Glutamatergic neuron (in vitro differentiated cells): Measurements from ENCODE around the gene SINHCAF. TPM values are rescaled to one million over a fixed set of nuclear protein-coding genes. Genes with fewer than 3 reads are reported as not detected.
A peak's percentile ranks its signal among the peaks of the same experiment; 100 is the strongest.

Experiments used
- DNase-seq: peaks from one replicate; pipeline ENCODE4 v3.0.0; 2022
- H3K27ac Mint-ChIP-seq: one replicate; pipeline ENCODE4 v1.8.0; 2020; ENCODE audit warnings: mild to moderate bottlenecking, mixed read lengths, inconsistent platforms; ENCODE audit not compliant: unreplicated experiment
- H3K27me3 Mint-ChIP-seq: one replicate; pipeline ENCODE4 v1.8.0; 2020; ENCODE audit warnings: mild to moderate bottlenecking, moderate library complexity, mixed read lengths, inconsistent platforms; ENCODE audit not compliant: unreplicated experiment
- H3K36me3 Mint-ChIP-seq: one replicate; pipeline ENCODE4 v1.8.0; 2020; ENCODE audit warnings: mild to moderate bottlenecking, mixed read lengths, inconsistent platforms; ENCODE audit not compliant: unreplicated experiment
- H3K4me1 Mint-ChIP-seq: one replicate; pipeline ENCODE4 v1.8.0; 2020; ENCODE audit warnings: mild to moderate bottlenecking, low read depth, mixed read lengths, inconsistent platforms; ENCODE audit not compliant: unreplicated experiment
- H3K4me3 Mint-ChIP-seq: one replicate; pipeline ENCODE4 v1.8.0; 2020; ENCODE audit warnings: mild to moderate bottlenecking, mixed read lengths, inconsistent platforms; ENCODE audit not compliant: unreplicated experiment
- H3K9me3 Mint-ChIP-seq: one replicate; pipeline ENCODE4 v1.8.0; 2020; ENCODE audit warnings: mild to moderate bottlenecking, moderate library complexity, mixed read lengths, inconsistent platforms; ENCODE audit not compliant: unreplicated experiment
- total RNA-seq: library from RNA; stranded (reverse); fragmentation: NEBNext Ultra II Directional; extraction: Animal tissue kit (Norgen Biotek cat#: 25700); gene quantifications from one replicate; pipeline ENCODE4 v1.2.1, GENCODE V29; 2021; ENCODE audit not compliant: unreplicated experiment
- TF ChIP-seq, protein P1 (sequence below): fragments of 200-600 bp; sonication (generic); IDR thresholded peaks from one replicate; pipeline ENCODE4 v1.5.0; 2021; ENCODE audit not compliant: partially characterized antibody, unreplicated experiment

Gene SINHCAF
- total RNA-seq, 1 donor from 2014 or later, result 149 TPM

DNA sequence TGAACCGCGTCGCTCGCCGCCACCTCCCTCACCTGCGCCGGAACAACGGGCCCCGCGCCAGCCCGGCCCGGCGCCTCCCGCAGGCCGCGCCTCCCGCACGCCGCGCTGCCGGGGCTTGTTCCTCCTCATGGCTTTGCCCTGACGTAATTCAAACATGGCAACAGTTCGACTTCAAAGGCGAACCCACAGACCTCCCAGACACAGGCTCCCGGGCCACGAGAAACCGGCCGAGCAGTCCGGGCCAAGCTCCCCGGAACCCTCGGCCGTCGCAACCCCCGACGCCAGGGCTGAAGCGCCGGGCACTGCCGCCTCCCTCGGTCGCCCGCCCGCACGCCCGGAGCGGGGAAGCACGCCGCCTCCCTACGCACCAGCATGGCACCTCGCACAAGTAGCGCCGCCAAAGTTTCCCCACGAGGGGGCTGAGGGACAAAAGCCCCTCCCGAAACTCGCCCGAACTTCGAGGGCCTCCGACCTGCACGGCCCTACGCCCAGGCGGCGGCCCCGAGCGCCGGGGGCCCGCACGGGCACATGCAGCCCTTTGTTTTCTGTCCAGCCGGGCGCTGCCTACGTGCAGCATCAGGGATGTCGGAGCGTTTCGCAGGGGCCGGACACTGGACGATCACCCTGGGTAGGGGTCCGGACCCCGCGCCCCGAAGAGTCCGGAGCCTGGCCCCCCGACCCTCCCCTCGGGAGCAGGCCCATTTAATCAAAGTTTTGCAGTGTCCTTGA is 1.7 kb downstream of the SINHCAF start:
- H3K27ac Mint-ChIP-seq, result peak overlapping the region; percentile 95
- TF ChIP-seq, protein P1, sequence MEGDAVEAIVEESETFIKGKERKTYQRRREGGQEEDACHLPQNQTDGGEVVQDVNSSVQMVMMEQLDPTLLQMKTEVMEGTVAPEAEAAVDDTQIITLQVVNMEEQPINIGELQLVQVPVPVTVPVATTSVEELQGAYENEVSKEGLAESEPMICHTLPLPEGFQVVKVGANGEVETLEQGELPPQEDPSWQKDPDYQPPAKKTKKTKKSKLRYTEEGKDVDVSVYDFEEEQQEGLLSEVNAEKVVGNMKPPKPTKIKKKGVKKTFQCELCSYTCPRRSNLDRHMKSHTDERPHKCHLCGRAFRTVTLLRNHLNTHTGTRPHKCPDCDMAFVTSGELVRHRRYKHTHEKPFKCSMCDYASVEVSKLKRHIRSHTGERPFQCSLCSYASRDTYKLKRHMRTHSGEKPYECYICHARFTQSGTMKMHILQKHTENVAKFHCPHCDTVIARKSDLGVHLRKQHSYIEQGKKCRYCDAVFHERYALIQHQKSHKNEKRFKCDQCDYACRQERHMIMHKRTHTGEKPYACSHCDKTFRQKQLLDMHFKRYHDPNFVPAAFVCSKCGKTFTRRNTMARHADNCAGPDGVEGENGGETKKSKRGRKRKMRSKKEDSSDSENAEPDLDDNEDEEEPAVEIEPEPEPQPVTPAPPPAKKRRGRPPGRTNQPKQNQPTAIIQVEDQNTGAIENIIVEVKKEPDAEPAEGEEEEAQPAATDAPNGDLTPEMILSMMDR, result peak; percentile 23
- peak; percentile 71 for DNase-seq

DNA sequence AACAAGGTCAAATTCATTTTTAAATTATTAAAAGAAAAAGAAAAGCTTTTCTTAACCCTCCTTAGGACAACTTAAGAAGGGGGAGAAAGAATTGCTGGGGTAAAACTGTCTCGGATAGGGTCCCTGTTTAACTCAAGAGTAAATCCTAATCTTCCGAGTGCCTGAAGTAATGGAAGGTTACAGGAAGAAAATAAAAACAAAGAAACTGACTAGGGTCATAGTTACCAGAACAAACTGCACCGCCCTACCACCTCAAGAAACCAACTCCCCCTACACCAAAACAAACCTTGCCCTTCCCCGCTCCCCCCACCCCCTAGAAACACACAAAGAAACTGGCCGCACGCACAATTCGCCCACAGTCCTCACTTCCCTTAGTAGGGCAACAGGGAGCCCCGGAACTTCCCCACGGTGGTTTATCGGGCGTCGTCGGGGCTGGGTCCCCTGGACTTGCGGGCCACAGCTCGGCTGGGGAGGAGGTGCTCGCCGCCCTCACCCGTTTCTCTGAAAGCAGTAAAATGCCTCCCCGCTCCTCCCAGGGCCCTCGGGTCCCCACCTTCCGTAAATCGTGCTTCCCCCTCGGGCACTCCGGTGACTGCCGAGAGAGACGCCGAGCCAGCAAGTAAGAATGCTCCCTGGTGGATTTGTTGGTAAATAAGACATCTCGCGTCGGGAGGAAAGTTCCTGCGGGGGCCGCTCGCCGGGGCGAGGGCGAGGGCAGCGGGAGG is 2.4 kb downstream of the SINHCAF start:
- Mint-ChIP-seq H3K27ac (peak overlapping the region; percentile 95), H3K9me3 (peaks cover 15% of the 10 kb centered on the region), H3K27me3 (peaks cover 10% of the 10 kb centered on the region), H3K4me1 (peaks cover 30% of the 10 kb centered on the region), H3K36me3 (no peaks in the 10 kb centered on the region), H3K4me3 (peak overlapping the region; percentile 95)
- TF ChIP-seq, protein P1, result no peak
- no peak for DNase-seq

More for the DNA sequence above, 1.7 kb downstream of the SINHCAF start:
- Mint-ChIP-seq H3K4me3 (peak overlapping the region; percentile 99), H3K36me3 (no peaks in the 10 kb centered on the region), H3K9me3 (peaks cover 15% of the 10 kb centered on the region), H3K4me1 (peaks cover 30% of the 10 kb centered on the region), H3K27me3 (peaks cover 10% of the 10 kb centered on the region)

DNA sequence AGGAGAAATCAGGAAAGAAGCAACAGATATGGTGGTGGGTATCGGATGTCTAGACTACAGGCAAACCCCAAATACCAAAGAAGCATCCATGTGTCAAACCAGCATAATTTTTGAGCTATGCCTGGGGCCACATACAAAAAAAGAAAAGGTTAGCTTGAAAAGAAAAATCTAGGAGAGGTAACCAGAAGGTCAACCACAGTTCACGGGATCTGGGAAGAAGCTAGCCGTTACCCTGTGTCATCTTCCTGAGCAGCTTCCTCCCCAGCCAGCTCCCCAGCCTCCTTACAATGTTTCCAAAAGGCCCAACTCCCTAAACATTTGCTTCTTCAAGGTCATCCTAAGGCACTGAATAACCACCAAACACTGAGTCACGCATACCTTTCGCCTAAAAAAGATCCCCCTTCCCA is 3.1 kb downstream of the SINHCAF start:
- TF ChIP-seq, protein P1, result no peak
- Mint-ChIP-seq H3K9me3 (peaks cover 15% of the 10 kb centered on the region), H3K36me3 (no peaks in the 10 kb centered on the region), H3K27me3 (peaks cover 10% of the 10 kb centered on the region), H3K4me1 (peaks cover 37% of the 10 kb centered on the region), H3K4me3 (peak overlapping the region; percentile 95), H3K27ac (peak overlapping the region; percentile 89)
- DNase-seq, result no peak

DNA sequence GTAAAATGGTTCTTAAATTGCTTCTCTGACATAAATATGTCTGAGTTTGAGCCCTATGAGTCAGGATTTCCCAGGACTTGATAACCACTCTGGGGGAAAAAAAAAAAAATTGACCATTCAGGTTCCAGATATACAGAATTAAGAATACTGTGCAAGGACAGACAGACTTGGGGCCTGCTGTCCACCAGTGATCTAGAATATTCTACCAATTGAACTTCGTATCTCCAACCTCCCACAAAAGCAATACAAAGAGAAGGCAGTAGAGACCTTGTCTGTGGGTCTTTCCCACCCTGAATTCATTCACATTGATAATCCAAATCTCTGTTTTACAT is 4.1 kb downstream of the SINHCAF start:
- Mint-ChIP-seq H3K4me1 (peaks cover 45% of the 10 kb centered on the region), H3K9me3 (peaks cover 15% of the 10 kb centered on the region), H3K4me3 (peak overlapping the region; percentile 95), H3K36me3 (no peaks in the 10 kb centered on the region), H3K27me3 (peaks cover 10% of the 10 kb centered on the region), H3K27ac (peak overlapping the region; percentile 14)
- TF ChIP-seq, protein P1, result no peak
- no peak for DNase-seq
